HG03575 (cell line): ENCODE results near the gene SHMT1.
"Not testable (repeated sequence)": the region's sequence is repeated elsewhere in the genome, so short reads cannot be mapped to it uniquely, and the experiment has no call there.

Experiments
- ATAC-seq: cut with Tn5 transposase; IDR thresholded peaks from one replicate; pipeline ENCODE4 v1.9.1; 2021; ENCODE audit not compliant: unreplicated experiment, insufficient number of reproducible peaks, low FRiP score; ENCODE audit errors: extremely low read depth

Gene SHMT1

GRCh38 chr17:18363101-18364049 lies at the start of gene SHMT1:
Gene SHMT1, minus strand, starts transcription at chr17:18363550. Its CDS starts 7,569 bp downstream, at chr17:18355981.
- ATAC-seq: no peak

- ATAC-seq: not testable (repeated sequence)
These were observed 48.7 kb upstream of the SHMT1 start for GRCh38 chr17:18412001-18412538.

GRCh38 chr17:18411377-18411864 lies 48.1 kb upstream of the SHMT1 start:
- not testable (repeated sequence) for ATAC-seq

GRCh38 chr17:18410736-18411135 lies 47.4 kb upstream of the SHMT1 start:
- ATAC-seq: not testable (repeated sequence)

GRCh38 chr17:18409321-18409720 lies 46.0 kb upstream of the SHMT1 start:
- not testable (repeated sequence) for ATAC-seq

GRCh38 chr17:18408906-18409305 lies 45.6 kb upstream of the SHMT1 start:
- ATAC-seq: not testable (repeated sequence)

GRCh38 chr17:18403604-18404003 lies 40.3 kb upstream of the SHMT1 start:
- peak; percentile 49 for ATAC-seq

- not testable (repeated sequence) for ATAC-seq
These were observed 39.8 kb upstream of the SHMT1 start for GRCh38 chr17:18403166-18403565.

- not testable (repeated sequence) for ATAC-seq
These were observed 38.7 kb upstream of the SHMT1 start for GRCh38 chr17:18401872-18402590.

- ATAC-seq: not testable (repeated sequence)
These were observed 25.4 kb upstream of the SHMT1 start for GRCh38 chr17:18388728-18389127.

GRCh38 chr17:18388266-18388665 lies 24.9 kb upstream of the SHMT1 start:
- ATAC-seq: not testable (repeated sequence)

GRCh38 chr17:18387583-18387982 lies 24.2 kb upstream of the SHMT1 start:
- ATAC-seq: not testable (repeated sequence)

GRCh38 chr17:18384271-18384670 lies 20.9 kb upstream of the SHMT1 start:
- ATAC-seq: not testable (repeated sequence)

- not testable (repeated sequence) for ATAC-seq
These were observed 19.7 kb upstream of the SHMT1 start for GRCh38 chr17:18383079-18383481.

GRCh38 chr17:18382441-18383078 lies 19.2 kb upstream of the SHMT1 start:
- ATAC-seq: no peak

- no peak for ATAC-seq
These were observed 18.5 kb upstream of the SHMT1 start for GRCh38 chr17:18381953-18382245.

- ATAC-seq: no peak
These were observed 18.0 kb upstream of the SHMT1 start for GRCh38 chr17:18381158-18381952.

- ATAC-seq: no peak
These were observed 17.3 kb upstream of the SHMT1 start for GRCh38 chr17:18380471-18381157.
